CD4-positive, CD25-positive, alpha-beta regulatory T cell (primary cell): ENCODE data around the gene IQSEC1. TPM values are rescaled to one million over a fixed set of nuclear protein-coding genes. Genes with fewer than 3 reads are reported as not detected.

Source experiments
- ATAC-seq, 2 donors: fragments of 150-1000 bp; cut with Tn5 transposase; one replicate each; pipeline ENCODE4 v1.10.0; 2021; ENCODE audit warnings: low read depth in 2 of 2, moderate number of reproducible peaks in 2 of 2, moderate library complexity in 1 of 2
- DNase-seq, 3 donors: peaks; one replicate each; pipeline versions ENCODE4 v3.0.0 to v3.0.0-alpha.2; 2012 to 2022; ENCODE audit warnings: mixed read lengths in 1 of 3
- H3K27ac ChIP-seq: one replicate; pipeline ENCODE4 v1.7.0; 2013; ENCODE audit warnings: mild to moderate bottlenecking, low read length; ENCODE audit not compliant: insufficient read depth, poor library complexity, severe bottlenecking
- H3K27me3 ChIP-seq: one replicate; pipeline ENCODE4 v1.7.0; 2013; ENCODE audit warnings: low read length; ENCODE audit not compliant: control insufficient read depth, insufficient read depth
- H3K36me3 ChIP-seq: one replicate; pipeline ENCODE4 v1.7.0; 2013; ENCODE audit warnings: mild to moderate bottlenecking, low read length, moderate library complexity; ENCODE audit not compliant: control insufficient read depth, insufficient read depth
- H3K4me1 ChIP-seq: 2 replicates; pipeline ENCODE4 v1.7.0; 2013; ENCODE audit warnings: mild to moderate bottlenecking, low read length; ENCODE audit not compliant: insufficient read depth, control insufficient read depth, poor library complexity, severe bottlenecking
- H3K4me3 ChIP-seq: one replicate; pipeline ENCODE4 v1.7.0; 2013; ENCODE audit warnings: low read depth, mild to moderate bottlenecking, low read length, moderate library complexity
- H3K9me3 ChIP-seq, 2 experiments: 1 replicate in 1 of 2; 2 replicates in 1 of 2; pipeline ENCODE4 v1.7.0; 2013; ENCODE audit warnings: low read length in 2 of 2, mild to moderate bottlenecking in 1 of 2, moderate library complexity in 1 of 2; ENCODE audit not compliant: control insufficient read depth in 2 of 2
- H3K27ac Mint-ChIP-seq, 3 donors: one replicate each; pipeline ENCODE4 v1.8.0; 2020 to 2022; ENCODE audit warnings: mild to moderate bottlenecking in 3 of 3, mixed read lengths in 3 of 3, moderate library complexity in 2 of 3
- H3K27me3 Mint-ChIP-seq: one replicate; pipeline ENCODE4 v1.8.0; 2022; ENCODE audit warnings: mild to moderate bottlenecking, mixed read lengths
- H3K36me3 Mint-ChIP-seq: one replicate; pipeline ENCODE4 v1.8.0; 2020; ENCODE audit warnings: mixed read lengths
- H3K4me1 Mint-ChIP-seq, 4 donors: one replicate each; pipeline ENCODE4 v1.8.0; 2020 to 2022; ENCODE audit warnings: mixed read lengths in 4 of 4, mild to moderate bottlenecking in 1 of 4
- H3K4me3 Mint-ChIP-seq, 4 donors: one replicate each; pipeline ENCODE4 v1.8.0; 2020 to 2022; ENCODE audit warnings: mild to moderate bottlenecking in 4 of 4, mixed read lengths in 4 of 4, moderate library complexity in 3 of 4
- H3K9me3 Mint-ChIP-seq, 7 donors: one replicate each; pipeline ENCODE4 v1.8.0; 2020 to 2022; ENCODE audit warnings: mixed read lengths in 7 of 7, mild to moderate bottlenecking in 3 of 7, moderate library complexity in 2 of 7
- polyA plus RNA-seq, 4 donors: library from polyadenylated mRNA; unstranded; fragments of 300-500 nt; fragmentation: Illumina TruSeq; gene quantifications; one replicate each; pipeline ENCODE4 v1.2.3, GENCODE V29; 2021
- total RNA-seq: library from RNA; stranded (reverse); gene quantifications from one replicate; pipeline ENCODE4 v1.2.3, GENCODE V29; 2022

The IQSEC1 gene
- total and polyA plus RNA-seq, 5 donors from 2014 or later = 17.7 to 131 (median 21.1) TPM

DNA sequence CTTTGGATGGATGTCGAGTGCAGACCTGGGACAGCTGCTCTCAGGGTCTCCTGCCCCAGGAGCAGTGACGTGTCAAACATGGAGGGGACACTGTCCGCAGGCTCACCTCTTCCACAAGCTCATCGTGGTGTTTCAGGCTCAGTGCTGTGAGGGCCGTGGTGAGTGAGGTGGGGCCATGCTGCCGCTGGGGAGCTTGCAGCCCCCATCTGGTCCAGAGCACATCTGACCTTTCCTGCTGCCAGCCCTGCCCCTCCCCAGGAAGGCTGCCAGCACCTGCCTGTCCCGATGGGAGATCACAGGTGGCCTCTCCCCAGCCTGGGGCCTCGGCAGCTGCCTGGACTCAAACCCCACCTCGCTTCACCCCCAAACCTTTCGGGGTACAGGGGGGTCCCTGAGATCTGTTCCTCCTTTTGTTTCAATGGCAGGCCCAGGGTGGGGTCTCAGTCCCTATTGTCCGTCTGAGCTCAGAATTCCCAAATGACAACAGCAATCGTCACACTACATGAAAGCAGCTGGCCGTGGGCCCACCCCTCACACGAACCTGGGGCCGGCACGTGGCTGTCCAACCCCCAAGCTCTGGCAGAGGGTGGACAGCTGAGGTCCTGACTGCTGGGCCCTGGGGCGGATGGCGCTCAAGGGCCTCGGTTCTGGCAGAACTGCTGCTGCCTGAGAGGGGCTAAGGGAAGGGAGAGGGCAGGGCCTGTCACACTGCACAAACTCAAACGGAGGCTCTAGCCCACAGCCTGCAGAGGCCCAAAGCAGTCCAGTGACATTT, 166.9 kb downstream of the IQSEC1 start:
- H3K9me3 ChIP-seq = no peaks in the 10 kb centered on the region
- peaks cover 21% of the 10 kb centered on the region for H3K36me3 Mint-ChIP-seq

DNA sequence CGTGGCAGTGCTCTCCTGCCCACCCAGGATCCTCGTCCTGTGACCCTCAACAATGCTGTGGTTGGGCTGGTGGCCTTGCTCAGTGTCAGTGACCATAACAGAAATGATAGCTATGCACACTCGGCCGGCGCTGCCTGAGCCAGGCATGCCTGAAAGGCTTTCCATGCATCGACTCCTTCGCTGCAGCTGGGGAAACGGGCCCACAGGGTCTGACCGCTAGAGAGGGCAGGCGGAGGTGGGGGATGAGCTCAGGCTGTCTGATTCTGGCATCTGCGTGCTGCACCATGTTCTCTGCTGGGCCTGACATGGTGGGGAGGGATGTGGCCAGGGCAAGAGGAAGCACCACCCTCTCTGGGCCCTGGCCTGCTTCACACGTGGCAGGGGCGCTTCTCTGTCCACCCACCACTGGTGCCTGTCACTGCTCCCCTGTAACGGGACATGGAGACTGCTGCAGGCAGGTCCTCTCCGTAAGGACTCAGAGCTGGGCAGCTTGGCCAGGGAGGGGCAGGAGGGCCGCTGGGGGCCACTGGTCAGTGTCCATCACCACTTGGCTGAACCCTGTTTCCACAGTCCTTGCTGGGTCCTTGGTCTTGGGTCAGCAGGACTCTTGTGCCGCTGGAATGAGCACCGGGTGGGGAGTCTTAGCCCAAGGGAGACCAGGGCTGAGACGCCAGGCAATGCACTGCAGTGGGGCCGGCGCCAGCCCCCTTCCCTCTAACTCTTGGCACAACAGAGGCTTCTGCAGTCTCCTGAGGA, 167.7 kb downstream of the IQSEC1 start:
- Histone ChIP-seq H3K27me3 (no peaks in the 10 kb centered on the region), H3K27ac (no peak overlapping the region), H3K4me3 (no peak overlapping the region), H3K4me1 (no peaks in the 10 kb centered on the region), H3K36me3 (peaks cover 93% of the 10 kb centered on the region), H3K9me3 (no peaks in the 10 kb centered on the region)
- H3K4me3 Mint-ChIP-seq = no peak overlapping the region
- no peaks in the 10 kb centered on the region for H3K4me1 Mint-ChIP-seq
- DNase-seq (no peak), ATAC-seq (no peak)
- H3K27ac Mint-ChIP-seq = no peak overlapping the region
- no peaks in the 10 kb centered on the region for H3K27me3 Mint-ChIP-seq
- peaks cover 24% of the 10 kb centered on the region for H3K36me3 Mint-ChIP-seq
- H3K9me3 Mint-ChIP-seq = no peaks in the 10 kb centered on the region

More for the DNA sequence above, 166.9 kb downstream of the IQSEC1 start:
- no peak overlapping the region for H3K4me3 Mint-ChIP-seq
- H3K27ac Mint-ChIP-seq = peak overlapping the region in 1 of 3 donors; percentile 48
- H3K9me3 Mint-ChIP-seq = no peaks in the 10 kb centered on the region
- Histone ChIP-seq H3K4me1 (no peaks in the 10 kb centered on the region), H3K4me3 (no peak overlapping the region), H3K27ac (no peak overlapping the region), H3K27me3 (no peaks in the 10 kb centered on the region), H3K36me3 (peaks cover 94% of the 10 kb centered on the region)
- no peaks in the 10 kb centered on the region for H3K4me1 Mint-ChIP-seq
- ATAC-seq (no peak), DNase-seq (no peak)
- H3K27me3 Mint-ChIP-seq = no peaks in the 10 kb centered on the region

DNA sequence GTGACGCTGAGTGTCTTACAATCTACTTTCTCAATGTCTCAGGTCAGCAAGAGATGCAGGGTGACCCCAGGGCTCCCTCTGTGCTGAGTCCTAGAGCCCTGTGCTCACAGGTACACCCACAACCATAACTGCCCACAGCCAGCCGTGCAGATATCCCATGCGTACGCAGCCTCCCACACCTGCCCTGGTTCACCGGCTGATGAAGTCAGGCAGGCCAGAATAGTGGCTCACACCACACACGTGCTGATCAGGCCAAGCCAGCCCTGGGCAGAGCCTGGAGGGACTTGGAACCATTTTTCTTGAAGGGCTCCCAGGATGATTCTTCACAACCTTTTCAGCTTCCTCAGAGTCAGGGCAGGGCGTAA, 168.3 kb downstream of the IQSEC1 start:
- H3K36me3 Mint-ChIP-seq = peaks cover 27% of the 10 kb centered on the region
- peak overlapping the region in 1 of 3 donors; percentile 83 for H3K27ac Mint-ChIP-seq
- Histone ChIP-seq H3K36me3 (peaks cover 92% of the 10 kb centered on the region), H3K27me3 (no peaks in the 10 kb centered on the region), H3K4me3 (no peak overlapping the region), H3K9me3 (no peaks in the 10 kb centered on the region), H3K4me1 (no peaks in the 10 kb centered on the region), H3K27ac (no peak overlapping the region)
- DNase-seq (no peak), ATAC-seq (no peak)
- H3K27me3 Mint-ChIP-seq = no peaks in the 10 kb centered on the region
- no peaks in the 10 kb centered on the region for H3K4me1 Mint-ChIP-seq
- no peaks in the 10 kb centered on the region for H3K9me3 Mint-ChIP-seq
- no peak overlapping the region for H3K4me3 Mint-ChIP-seq

DNA sequence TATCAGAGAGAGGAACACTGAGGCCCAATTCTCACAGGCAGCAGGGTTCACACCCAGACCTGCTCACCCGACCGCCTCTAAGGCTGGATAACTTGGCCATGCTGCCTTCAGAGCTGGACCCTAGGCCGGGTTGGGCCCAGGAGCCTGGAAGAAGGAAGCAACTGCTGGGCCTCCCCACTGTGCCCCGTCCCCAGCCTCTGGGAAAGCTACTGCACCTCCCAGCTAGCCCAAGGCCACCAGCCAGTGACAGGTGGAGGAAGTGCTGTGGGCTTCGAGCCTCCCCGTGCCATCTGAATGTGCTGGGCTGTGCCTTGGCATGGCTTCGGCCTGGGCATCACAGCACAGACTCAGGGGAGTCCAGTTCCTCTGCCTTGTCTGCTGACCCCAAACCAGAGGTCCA, 169.3 kb downstream of the IQSEC1 start:
- H3K27ac Mint-ChIP-seq = no peak overlapping the region
- peaks cover 26% of the 10 kb centered on the region for H3K36me3 Mint-ChIP-seq
- ATAC-seq (no peak), DNase-seq (no peak)
- H3K36me3 ChIP-seq = peaks cover 90% of the 10 kb centered on the region
- no peaks in the 10 kb centered on the region for H3K9me3 Mint-ChIP-seq
- no peaks in the 10 kb centered on the region for H3K9me3 ChIP-seq
- H3K4me1 Mint-ChIP-seq = no peaks in the 10 kb centered on the region
- no peaks in the 10 kb centered on the region for H3K4me1 ChIP-seq
- H3K4me3 Mint-ChIP-seq = no peak overlapping the region
- no peak overlapping the region for H3K4me3 ChIP-seq
- H3K27ac ChIP-seq = no peak overlapping the region
- no peaks in the 10 kb centered on the region for H3K27me3 ChIP-seq
- H3K27me3 Mint-ChIP-seq = no peaks in the 10 kb centered on the region

GRCh38 chr3:12903000-12903800, 170.0 kb downstream of the IQSEC1 start:
- Histone ChIP-seq H3K4me1 (no peaks in the 10 kb centered on the region), H3K4me3 (no peak overlapping the region), H3K27ac (no peak overlapping the region), H3K36me3 (peaks cover 86% of the 10 kb centered on the region), H3K27me3 (no peaks in the 10 kb centered on the region), H3K9me3 (no peaks in the 10 kb centered on the region)
- H3K36me3 Mint-ChIP-seq = peaks cover 19% of the 10 kb centered on the region
- H3K27me3 Mint-ChIP-seq = no peaks in the 10 kb centered on the region
- H3K27ac Mint-ChIP-seq = peak overlapping the region in 1 of 3 donors; percentile 71
- H3K9me3 Mint-ChIP-seq = no peaks in the 10 kb centered on the region
- ATAC-seq = no peak
- no peak for DNase-seq
- H3K4me3 Mint-ChIP-seq = no peak overlapping the region
- H3K4me1 Mint-ChIP-seq = no peaks in the 10 kb centered on the region

- H3K27me3 Mint-ChIP-seq = no peaks in the 10 kb centered on the region
- no peaks in the 10 kb centered on the region for H3K9me3 Mint-ChIP-seq
- H3K27me3 ChIP-seq = no peaks in the 10 kb centered on the region
- no peak overlapping the region for H3K4me3 Mint-ChIP-seq
- no peak overlapping the region for H3K27ac ChIP-seq
- H3K9me3 ChIP-seq = no peaks in the 10 kb centered on the region
- peaks cover 19% of the 10 kb centered on the region for H3K36me3 Mint-ChIP-seq
- ATAC-seq = no peak
- no peak overlapping the region for H3K4me3 ChIP-seq
- peaks cover 0 to under 1% (median 0%) of the 10 kb centered on the region in 4 donors for H3K4me1 Mint-ChIP-seq
- no peak for DNase-seq
- peaks cover 83% of the 10 kb centered on the region for H3K36me3 ChIP-seq
- no peaks in the 10 kb centered on the region for H3K4me1 ChIP-seq
- H3K27ac Mint-ChIP-seq = peak overlapping the region in 1 of 3 donors; percentile 32
These were observed 170.8 kb downstream of the IQSEC1 start for GRCh38 chr3:12902181-12902999.

GRCh38 chr3:12901623-12902045, 171.6 kb downstream of the IQSEC1 start:
- Mint-ChIP-seq H3K4me1 (peaks cover 0 to 4% (median 2%) of the 10 kb centered on the region in 4 donors), H3K27me3 (no peaks in the 10 kb centered on the region), H3K27ac (peak overlapping the region in 2 of 3 donors; percentile 26 to 32), H3K4me3 (peak overlapping the region in 1 of 4 donors; percentile 21), H3K9me3 (no peaks in the 10 kb centered on the region), H3K36me3 (peaks cover 19% of the 10 kb centered on the region)
- Histone ChIP-seq H3K4me1 (no peaks in the 10 kb centered on the region), H3K27ac (no peak overlapping the region), H3K27me3 (no peaks in the 10 kb centered on the region), H3K9me3 (no peaks in the 10 kb centered on the region), H3K36me3 (peaks cover 76% of the 10 kb centered on the region), H3K4me3 (no peak overlapping the region)
- ATAC-seq (no peak), DNase-seq (no peak)
